Dedifferentiated amniotic fluid mesenchymal stem cell (primary cell): ENCODE results near the gene KIF12.
"Not testable (repeated sequence)": the region's sequence is repeated elsewhere in the genome, so short reads cannot be mapped to it uniquely, and the experiment has no call there.

Experiments used
- DNase-seq: peaks from one replicate; pipeline ENCODE4 v3.0.0-alpha.2; 2016; ENCODE audit errors: extremely low spot score

KIF12 gene

GRCh38 chr9:114098936-114099668, at the start of gene KIF12:
TSS of gene KIF12 (minus strand) at chr9:114099292. CDS start at chr9:114099276, 16 bp downstream.
- DNase-seq, result no peak

DNA sequence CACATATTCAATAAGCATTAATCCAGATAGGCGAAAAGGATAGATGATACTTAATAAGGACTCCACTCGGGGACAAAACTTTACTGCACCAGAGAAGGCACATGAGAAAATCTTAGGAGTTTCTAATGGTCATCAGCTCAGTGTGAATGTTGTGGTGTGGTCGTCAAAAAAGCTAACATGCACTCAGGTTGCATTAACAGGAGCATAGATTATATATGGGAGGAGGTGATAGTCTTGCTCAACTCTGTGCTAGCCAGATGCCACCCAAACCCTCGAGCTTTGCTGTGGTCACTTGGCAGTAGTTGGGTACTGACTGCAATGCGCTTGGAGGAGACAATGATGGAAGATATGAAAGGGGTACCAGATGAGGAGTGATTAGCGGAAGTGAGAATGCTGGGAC, 47.6 kb upstream of the KIF12 start:
- DNase-seq, result no peak

DNA sequence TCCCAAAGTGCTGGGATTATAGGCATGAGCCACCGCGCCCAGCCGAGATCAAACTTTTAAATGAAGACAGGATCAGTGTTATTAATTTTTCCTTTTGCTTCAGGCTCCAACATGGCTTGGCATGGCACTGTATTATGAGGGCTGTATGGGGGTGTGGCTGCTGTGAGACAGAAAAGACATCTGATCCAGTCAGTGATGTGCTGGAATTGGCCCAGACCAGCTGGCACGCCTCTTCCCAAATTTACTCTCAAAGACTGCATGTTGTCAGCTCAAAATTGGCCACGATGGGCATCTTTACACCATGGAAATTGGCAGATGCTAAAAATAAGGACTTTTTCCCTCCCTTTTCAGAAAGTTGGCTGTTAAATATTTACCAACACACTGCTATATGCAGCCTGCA, 44.1 kb upstream of the KIF12 start:
- DNase-seq, result no peak

DNA sequence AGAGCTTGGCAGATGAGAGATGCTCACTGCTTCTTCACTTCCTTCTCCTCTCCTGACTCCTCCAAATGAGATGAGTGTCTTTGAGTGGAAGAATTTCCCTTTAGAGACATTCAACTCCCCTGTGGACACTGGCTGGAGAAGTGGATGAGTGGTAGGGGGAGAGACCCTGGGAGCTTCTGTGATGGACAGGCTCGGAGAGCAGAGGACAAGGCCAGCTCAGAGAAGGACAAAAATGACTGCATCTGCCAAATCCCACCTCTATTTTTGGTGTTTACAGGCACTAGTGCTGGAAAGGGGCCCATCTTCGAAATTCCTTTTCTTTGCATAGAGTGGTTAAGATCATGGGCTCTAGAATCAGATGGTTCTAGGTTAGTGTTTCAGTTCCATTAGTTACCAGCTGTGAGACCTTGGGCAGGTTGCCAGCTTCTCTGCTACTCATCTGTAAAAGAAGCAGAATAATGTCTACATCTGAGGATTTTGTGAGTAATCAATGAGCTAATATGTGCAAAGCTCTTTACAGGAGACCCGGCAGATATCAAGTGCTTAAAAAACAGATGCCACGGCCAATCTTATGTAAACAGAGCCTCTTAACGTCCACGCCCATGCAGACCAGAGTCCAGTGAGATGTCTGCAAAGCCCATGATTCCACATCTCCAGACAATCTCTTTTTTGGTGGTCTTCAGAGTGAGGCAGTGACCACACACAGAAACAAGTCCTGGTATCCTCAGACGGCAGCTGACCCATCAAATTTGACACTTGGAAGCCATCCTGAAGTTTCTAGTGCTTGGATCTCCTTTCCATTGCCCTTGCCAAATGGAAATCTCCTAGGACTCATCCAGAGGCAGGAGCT, 42.7 kb upstream of the KIF12 start:
- DNase-seq, result no peak

GRCh38 chr9:114140850-114141249, 41.8 kb upstream of the KIF12 start:
- DNase-seq, result no peak

- DNase-seq, result no peak
Measured at GRCh38 chr9:114140401-114140800, 41.3 kb upstream of the KIF12 start.

- no peak for DNase-seq
Measured at GRCh38 chr9:114139071-114139470, 40.0 kb upstream of the KIF12 start.

GRCh38 chr9:114138552-114138971, 39.5 kb upstream of the KIF12 start:
- DNase-seq, result no peak

- no peak for DNase-seq
Measured at GRCh38 chr9:114137831-114138230, 38.7 kb upstream of the KIF12 start.

GRCh38 chr9:114134827-114135396, 35.8 kb upstream of the KIF12 start:
- DNase-seq, result no peak

GRCh38 chr9:114132550-114132918, 33.4 kb upstream of the KIF12 start:
- DNase-seq, result no peak

GRCh38 chr9:114131808-114132549, 32.9 kb upstream of the KIF12 start:
- DNase-seq, result no peak

GRCh38 chr9:114130624-114131277, 31.7 kb upstream of the KIF12 start:
- DNase-seq, result no peak

- no peak for DNase-seq
Measured at GRCh38 chr9:114130141-114130540, 31.0 kb upstream of the KIF12 start.

GRCh38 chr9:114128759-114129158, 29.7 kb upstream of the KIF12 start:
- not testable (repeated sequence) for DNase-seq

- DNase-seq, result no peak
Measured at GRCh38 chr9:114126247-114127060, 27.4 kb upstream of the KIF12 start.

- DNase-seq, result no peak
Measured at GRCh38 chr9:114125476-114126013, 26.5 kb upstream of the KIF12 start.

- no peak for DNase-seq
Measured at GRCh38 chr9:114124666-114125475, 25.8 kb upstream of the KIF12 start.

- DNase-seq, result no peak
Measured at GRCh38 chr9:114124138-114124537, 25.0 kb upstream of the KIF12 start.
